ENCODE measurements around the gene GABRR3. TPM values are rescaled to one million over a fixed set of nuclear protein-coding genes. Genes with fewer than 3 reads are reported as not detected.

The GABRR3 gene
- not detected in 2 replicates for total RNA-seq (2014; rRNA removed; shearing (Covaris generic))
- not detected in 2 replicates for total RNA-seq (2022)
- not detected for Bru-seq, nascent RNA
- not detected for BruChase-seq, experiment 1, labeled RNA remaining after a 6-hour chase
- not detected for BruChase-seq, experiment 2, labeled RNA remaining after a 2-hour chase
- long read RNA-seq = 0 reads

DNA sequence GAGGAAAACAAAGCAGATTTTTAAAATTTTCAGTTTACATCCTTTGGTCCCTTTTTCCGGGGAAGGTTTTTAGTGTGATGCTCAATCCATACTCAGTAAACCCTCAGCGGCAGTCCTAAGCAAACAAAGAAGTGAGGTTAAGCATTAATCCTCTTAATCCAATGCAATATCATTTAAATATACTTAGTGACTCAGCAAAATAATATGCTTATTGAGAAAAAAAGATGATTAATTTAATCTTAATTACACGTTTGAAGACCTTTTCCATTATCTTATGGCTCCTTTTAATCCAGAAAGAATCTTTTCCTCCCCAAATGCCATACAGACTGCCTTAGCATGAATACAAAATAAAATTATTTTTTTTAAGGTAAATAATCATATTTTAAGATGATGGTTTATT lies at the start of gene GABRR3:
GABRR3 (minus strand) TSS at position 108 of the 400 bp plus-strand sequence. CDS start 328 bp downstream, outside the sequence.
- no peak for DNase-seq (ENCODE audit: low spot score)
- Histone ChIP-seq H3K4me1 (ENCODE audit: insufficient read depth, low read length, poor library complexity, severe bottlenecking) (no peaks in the 10 kb centered on the region), H3K4me2 (ENCODE audit: low read length) (no peak within 1 kb of the TSS), H3K9me2 (ENCODE audit: insufficient read depth, low read length) (no peaks in the 10 kb centered on the region), H3K9me3 (ENCODE audit: low read length) (no peaks in the 10 kb centered on the region), H3K4me3 (ENCODE audit: low read depth, low read length, poor library complexity, severe bottlenecking) (no peak within 1 kb of the TSS), H3K27ac (ENCODE audit: low read depth, low read length, poor library complexity, severe bottlenecking) (no peak within 1 kb of the TSS), H3K36me3 (ENCODE audit: insufficient read depth, low read length) (no peaks in the 10 kb centered on the region; the same call in 1 of the 2 replicates), H2AFZ (ENCODE audit: low read length) (no peak within 1 kb of the TSS), H3K79me2 (ENCODE audit: insufficient read depth, low read depth, low read length) (no peaks in the 10 kb centered on the region), H4K20me1 (ENCODE audit: insufficient read depth, low read length) (no peaks in the 10 kb centered on the region)
- intact Hi-C loops (cut with micrococcal nuclease; ENCODE audit: unreplicated experiment) = loop anchor here (5.0 to 10.0 kb wide), 2 partner anchors 537 to 780 kb away; no protein-coding TSS in a partner anchor
- TF ChIP-seq, protein P1, sequence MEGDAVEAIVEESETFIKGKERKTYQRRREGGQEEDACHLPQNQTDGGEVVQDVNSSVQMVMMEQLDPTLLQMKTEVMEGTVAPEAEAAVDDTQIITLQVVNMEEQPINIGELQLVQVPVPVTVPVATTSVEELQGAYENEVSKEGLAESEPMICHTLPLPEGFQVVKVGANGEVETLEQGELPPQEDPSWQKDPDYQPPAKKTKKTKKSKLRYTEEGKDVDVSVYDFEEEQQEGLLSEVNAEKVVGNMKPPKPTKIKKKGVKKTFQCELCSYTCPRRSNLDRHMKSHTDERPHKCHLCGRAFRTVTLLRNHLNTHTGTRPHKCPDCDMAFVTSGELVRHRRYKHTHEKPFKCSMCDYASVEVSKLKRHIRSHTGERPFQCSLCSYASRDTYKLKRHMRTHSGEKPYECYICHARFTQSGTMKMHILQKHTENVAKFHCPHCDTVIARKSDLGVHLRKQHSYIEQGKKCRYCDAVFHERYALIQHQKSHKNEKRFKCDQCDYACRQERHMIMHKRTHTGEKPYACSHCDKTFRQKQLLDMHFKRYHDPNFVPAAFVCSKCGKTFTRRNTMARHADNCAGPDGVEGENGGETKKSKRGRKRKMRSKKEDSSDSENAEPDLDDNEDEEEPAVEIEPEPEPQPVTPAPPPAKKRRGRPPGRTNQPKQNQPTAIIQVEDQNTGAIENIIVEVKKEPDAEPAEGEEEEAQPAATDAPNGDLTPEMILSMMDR (conservative IDR thresholded peaks at IDR 0.05; ENCODE audit: low read length) = no peak
- no peak for TF ChIP-seq EZH2phosphoT487 (IDR thresholded peaks at IDR 0.05; ENCODE audit: borderline replicate concordance, low read depth, low read length)
- POLR2A ChIA-PET = no interaction called here
- no TSS peak for BruUV-seq (replicated peaks)
- CTCF ChIA-PET (ENCODE audit: unreplicated experiment) = no interaction called here

DNA sequence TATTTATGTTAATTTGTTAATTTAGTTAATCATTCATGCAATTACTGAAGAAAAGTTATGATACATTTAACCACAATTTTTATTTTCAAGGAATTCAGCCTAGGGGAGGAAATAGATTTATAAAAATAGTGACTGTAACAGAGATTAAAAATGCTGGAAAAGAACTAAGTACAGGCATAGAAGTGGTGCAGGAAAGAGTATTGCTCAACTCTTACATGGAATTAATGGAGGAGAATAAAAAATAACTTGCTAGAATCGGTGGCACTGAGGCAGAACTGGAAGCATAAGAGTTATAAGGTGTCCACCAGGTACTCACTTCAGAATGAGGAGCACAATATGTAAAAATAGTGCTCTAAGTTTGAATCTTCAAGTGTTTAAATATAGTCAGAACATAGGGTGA lies 38.4 kb upstream of the GABRR3 start:
- H3K9me3 ChIP-seq (ENCODE audit: low read length) = no peaks in the 10 kb centered on the region
- H3K79me2 ChIP-seq (ENCODE audit: insufficient read depth, low read depth, low read length) = no peaks in the 10 kb centered on the region
- no peak overlapping the region for H2AFZ ChIP-seq (ENCODE audit: low read length)
- H3K4me3 ChIP-seq (ENCODE audit: low read depth, low read length, poor library complexity, severe bottlenecking) = no peak overlapping the region
- TF ChIP-seq EZH2phosphoT487 (IDR thresholded peaks at IDR 0.05; ENCODE audit: borderline replicate concordance, low read depth, low read length) = no peak
- TF ChIP-seq, protein P1 (conservative IDR thresholded peaks at IDR 0.05; ENCODE audit: low read length) = no peak
- ChIA-PET POLR2A (no interaction called here), CTCF (ENCODE audit: unreplicated experiment) (no interaction called here)
- no peaks in the 10 kb centered on the region for H3K36me3 ChIP-seq (ENCODE audit: insufficient read depth, low read length)
- intact Hi-C loops (cut with micrococcal nuclease; ENCODE audit: unreplicated experiment) = no loop called here
- no peaks in the 10 kb centered on the region for H3K9me2 ChIP-seq (ENCODE audit: insufficient read depth, low read length)
- no peaks in the 10 kb centered on the region for H3K4me1 ChIP-seq (ENCODE audit: insufficient read depth, low read length, poor library complexity, severe bottlenecking)
- no peak overlapping the region for H3K4me2 ChIP-seq (ENCODE audit: low read length)
- no peak for DNase-seq (ENCODE audit: low spot score)
- H3K27ac ChIP-seq (ENCODE audit: low read depth, low read length, poor library complexity, severe bottlenecking) = no peak overlapping the region
- no TSS peak for BruUV-seq (replicated peaks)
- H4K20me1 ChIP-seq (ENCODE audit: insufficient read depth, low read length) = no peaks in the 10 kb centered on the region

- no peak for DNase-seq (ENCODE audit: low spot score)
- no TSS peak for BruUV-seq (replicated peaks)
- CTCF ChIA-PET (ENCODE audit: unreplicated experiment) = no interaction called here
These were observed 35.7 kb upstream of the GABRR3 start for GRCh38 chr3:98070840-98071239.

More at GRCh38 chr3:98070840-98071239, 35.7 kb upstream of the GABRR3 start:
- no peaks in the 10 kb centered on the region for H4K20me1 ChIP-seq (ENCODE audit: insufficient read depth, low read length)
- POLR2A ChIA-PET = interaction anchor here (0.5 kb wide), 1 partner anchor 196 kb away, joined by 3 read pairs; no protein-coding TSS in a partner anchor
- H3K4me2 ChIP-seq (ENCODE audit: low read length) = no peak overlapping the region
- H3K4me1 ChIP-seq (ENCODE audit: insufficient read depth, low read length, poor library complexity, severe bottlenecking) = no peaks in the 10 kb centered on the region
- H3K79me2 ChIP-seq (ENCODE audit: insufficient read depth, low read depth, low read length) = no peaks in the 10 kb centered on the region
- TF ChIP-seq EZH2phosphoT487 (IDR thresholded peaks at IDR 0.05; ENCODE audit: borderline replicate concordance, low read depth, low read length) = no peak
- TF ChIP-seq, protein P1 (conservative IDR thresholded peaks at IDR 0.05; ENCODE audit: low read length) = no peak
- H2AFZ ChIP-seq (ENCODE audit: low read length) = no peak overlapping the region
- H3K27ac ChIP-seq (ENCODE audit: low read depth, low read length, poor library complexity, severe bottlenecking) = no peak overlapping the region
- no peaks in the 10 kb centered on the region for H3K9me2 ChIP-seq (ENCODE audit: insufficient read depth, low read length)
- H3K4me3 ChIP-seq (ENCODE audit: low read depth, low read length, poor library complexity, severe bottlenecking) = no peak overlapping the region
- H3K9me3 ChIP-seq (ENCODE audit: low read length) = no peaks in the 10 kb centered on the region
- intact Hi-C loops (cut with micrococcal nuclease; ENCODE audit: unreplicated experiment) = no loop called here
- H3K36me3 ChIP-seq (ENCODE audit: insufficient read depth, low read length) = no peaks in the 10 kb centered on the region
